CD4-positive, alpha-beta T cell treated with Interleukin-15 for 1 hour (primary cell): Measurements from ENCODE around the gene KCNC4.

ENCODE experiments used
- DNase-seq: peaks from one replicate; pipeline ENCODE4 v3.0.0-alpha.2; 2020

The KCNC4 gene

DNA sequence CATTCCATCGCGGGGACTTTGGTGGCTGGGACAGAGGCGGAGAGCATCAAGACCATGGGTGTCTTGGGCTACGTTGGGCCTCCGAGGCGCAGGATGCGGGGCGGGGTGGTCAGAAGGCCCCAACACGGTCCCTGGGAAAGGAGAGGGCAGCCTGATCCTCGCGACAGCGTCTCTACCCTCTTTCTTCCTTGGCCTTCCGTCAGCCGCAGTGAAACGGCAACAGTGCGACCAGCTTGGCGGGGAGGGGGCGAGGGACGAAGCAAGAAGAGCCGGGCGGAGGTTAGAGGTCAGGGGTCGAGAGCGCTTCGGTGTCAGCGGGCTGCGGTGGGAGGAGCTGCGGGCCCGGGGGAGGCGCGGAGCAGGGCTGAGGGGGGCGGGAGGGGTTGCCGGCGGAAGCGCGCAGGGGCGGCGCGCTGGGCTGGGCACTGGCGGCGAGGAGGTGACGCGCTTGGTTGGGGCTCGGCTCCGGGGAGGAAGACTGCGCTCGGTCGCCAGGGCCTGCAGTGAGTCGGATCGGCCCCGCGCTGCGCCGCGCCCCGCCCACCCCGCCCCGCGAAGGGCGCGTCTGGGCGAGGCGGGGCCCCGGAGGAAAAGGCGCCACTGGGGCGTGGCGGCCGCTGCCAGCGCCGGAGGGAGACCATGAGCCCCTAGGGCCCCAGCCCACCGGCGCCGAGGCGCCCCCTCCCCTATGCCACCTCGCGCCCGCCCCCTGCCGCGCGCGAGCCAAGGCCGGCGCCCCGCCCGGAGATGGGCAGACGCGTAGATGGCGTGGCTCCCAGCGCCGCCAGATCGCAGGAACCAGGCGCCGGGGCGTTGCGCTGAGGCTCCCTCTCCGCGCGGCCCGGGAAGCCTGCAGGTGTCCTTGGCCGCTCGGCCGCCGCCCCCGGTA is at the start of gene KCNC4:
TSS of gene KCNC4 (plus strand) at position 600 of the 889 bp plus-strand sequence. CDS start 1,186 bp downstream, outside the sequence.
- DNase-seq: peak; percentile 96

- DNase-seq: no peak
Measured at GRCh38 chr1:110160538-110161100, 49.5 kb upstream of the KCNC4 start.

DNA sequence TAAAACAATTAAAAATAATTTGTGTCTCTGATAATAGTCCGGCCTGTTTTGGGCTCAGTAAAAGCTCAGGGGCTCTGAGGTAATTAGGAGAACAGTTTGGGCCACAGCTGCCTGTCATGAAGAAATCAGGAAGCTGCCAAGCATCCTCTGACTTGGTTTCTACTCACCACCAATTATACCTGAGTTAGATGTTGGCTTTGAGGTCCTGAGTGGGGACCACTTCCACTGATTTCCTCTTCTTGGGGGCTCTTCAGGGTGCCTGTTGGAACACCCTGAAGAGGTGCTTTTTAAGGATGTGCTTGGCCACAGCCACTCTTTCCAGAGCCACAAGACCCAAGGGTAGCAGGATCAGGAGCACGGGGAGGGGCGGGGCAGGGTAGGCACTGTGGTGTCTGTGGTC is 48.9 kb upstream of the KCNC4 start:
- no peak for DNase-seq

DNA sequence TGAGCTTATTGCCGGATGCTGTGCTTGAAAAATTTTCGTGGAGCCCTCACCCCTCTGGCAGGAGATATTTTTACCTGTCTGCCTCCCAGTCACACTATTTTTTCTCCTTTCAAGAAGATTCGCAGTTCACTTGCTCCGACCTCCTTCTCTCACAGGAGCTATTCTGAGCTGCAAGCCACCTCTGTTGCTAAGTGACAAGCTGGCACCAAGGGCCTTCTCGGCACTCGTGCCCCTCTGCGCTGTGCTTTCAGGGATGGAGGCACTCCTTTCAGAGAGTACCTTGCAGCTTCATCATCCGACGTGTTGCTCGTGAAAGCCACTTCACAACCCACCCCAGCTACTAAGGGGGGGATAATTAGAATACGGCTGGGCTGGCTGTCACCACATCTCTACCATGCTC is 48.3 kb upstream of the KCNC4 start:
- no peak for DNase-seq

GRCh38 chr1:110163591-110163990 is 46.5 kb upstream of the KCNC4 start:
- DNase-seq: no peak

DNA sequence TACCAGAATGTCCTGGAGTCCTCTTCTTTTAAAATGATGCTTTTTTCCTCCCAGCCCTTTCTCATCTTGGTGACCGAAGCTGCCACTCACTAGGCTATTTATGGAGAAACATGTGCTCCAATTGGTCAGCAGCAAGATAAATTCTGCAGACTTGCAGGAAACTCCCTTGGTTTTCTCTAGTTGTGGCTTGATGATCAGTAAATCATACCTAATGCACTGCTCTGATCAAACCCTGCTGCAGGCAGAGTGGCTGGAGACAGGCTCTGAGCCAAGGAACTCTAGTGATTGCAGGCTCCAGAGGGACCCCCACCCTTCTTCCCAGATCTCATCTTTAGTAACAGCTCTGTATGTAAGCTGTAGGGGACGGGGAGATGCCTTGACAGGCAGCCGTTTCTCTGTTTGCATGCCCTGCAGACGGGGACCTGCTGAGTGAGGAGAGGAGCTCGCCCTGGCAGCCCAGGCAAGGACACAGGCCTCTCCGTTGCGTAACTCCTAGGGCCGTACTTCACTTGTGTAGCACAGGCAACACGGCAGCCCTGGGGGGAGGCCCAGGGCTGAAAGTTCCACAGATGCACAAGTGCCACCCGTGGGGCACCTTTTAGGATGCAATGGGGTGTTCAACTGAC is 45.3 kb upstream of the KCNC4 start:
- no peak for DNase-seq

DNA sequence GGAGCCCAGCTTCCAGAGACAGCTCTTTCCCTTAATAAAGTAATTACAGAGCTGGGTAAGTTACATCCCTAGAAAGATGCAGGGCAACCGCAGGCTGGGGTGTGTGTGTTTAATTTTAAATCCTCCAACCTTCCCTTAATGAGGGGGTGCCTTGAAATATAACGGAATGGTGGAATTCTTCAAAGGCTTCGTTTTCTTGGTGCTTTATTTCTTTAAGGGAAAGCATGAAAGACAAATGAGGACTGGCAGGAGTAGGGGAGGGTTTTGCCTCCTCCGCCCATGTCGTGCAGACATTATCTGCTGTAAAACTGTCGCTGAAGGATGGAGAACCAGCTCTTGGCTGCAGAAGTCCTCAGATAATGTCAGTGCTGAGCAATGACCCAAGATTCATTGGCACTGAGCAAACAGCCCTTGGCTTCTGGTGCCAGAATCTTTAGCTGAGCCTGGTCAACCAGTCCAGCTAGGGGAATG is 44.3 kb upstream of the KCNC4 start:
- DNase-seq: no peak

- DNase-seq: no peak
Measured at GRCh38 chr1:110166861-110167260, 43.3 kb upstream of the KCNC4 start.

DNA sequence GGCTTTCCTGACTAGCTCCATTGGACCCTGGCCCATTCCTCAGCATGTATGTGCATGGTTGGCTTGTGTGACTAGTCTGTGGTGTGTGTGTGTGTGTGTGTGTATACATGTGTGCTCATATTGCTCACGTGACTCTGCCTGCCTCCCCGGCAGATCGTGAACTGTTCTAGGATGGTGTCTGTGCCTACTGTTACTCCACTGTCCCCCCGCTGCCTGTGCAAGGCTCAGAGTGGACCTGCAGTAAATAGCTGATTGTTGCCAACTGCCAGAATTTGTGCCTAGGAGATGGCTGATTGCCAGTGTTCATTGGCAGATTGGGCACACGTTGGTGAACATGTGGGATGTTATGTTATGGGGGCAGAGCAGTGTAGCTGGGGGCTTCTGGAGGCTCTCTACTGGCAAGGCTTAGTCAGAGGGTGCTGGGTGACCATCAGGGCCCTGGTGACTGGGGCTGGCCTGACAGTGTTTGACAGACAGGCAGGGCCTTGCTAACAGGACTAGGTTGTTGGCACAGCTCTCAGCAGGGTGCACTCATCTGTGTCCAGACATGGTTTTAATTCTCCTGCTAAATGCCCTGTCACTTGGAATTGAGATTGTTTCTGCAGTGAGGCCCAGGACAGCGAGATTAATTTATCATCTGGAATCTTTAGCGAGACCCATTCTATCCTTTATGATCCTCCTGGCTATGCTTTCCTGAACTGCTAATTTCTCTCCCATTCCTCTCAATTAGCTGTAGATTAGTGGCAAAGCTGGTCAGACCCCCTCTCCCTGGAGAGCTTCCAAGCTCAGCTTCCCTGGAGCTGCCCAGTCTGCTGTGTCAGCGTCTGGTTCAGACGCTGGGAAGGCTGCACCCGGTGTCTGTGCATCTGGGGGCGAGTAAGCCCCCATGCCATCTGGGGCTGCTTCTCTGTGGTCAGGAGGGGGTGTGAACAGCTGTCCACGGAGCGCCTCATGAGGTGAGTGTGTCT is 39.1 kb upstream of the KCNC4 start:
- DNase-seq: no peak

- no peak for DNase-seq
Measured at GRCh38 chr1:110172001-110172400, 38.1 kb upstream of the KCNC4 start.

- no peak for DNase-seq
Measured at GRCh38 chr1:110173466-110174105, 36.5 kb upstream of the KCNC4 start.

DNA sequence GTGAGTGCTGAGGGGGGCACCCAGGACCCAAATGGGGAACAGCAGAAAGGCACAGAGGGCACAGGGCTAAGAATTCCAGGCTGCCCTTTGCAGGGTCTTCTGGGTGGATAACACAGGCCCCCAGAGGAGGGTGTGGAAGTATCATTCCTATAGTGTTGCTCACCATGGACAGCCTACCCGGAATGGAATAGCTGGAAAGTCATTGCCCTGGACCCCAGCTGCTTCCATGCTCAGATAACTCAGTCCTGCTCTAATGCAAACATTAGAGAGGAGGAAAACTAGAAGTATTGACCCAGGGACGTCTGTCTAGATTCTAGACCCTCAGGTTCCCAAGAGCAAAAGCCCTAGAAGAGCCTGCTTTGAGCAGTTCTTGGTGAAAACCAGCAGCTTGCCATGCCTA is 35.2 kb upstream of the KCNC4 start:
- no peak for DNase-seq

GRCh38 chr1:110176299-110176956 is 33.7 kb upstream of the KCNC4 start:
- no peak for DNase-seq

DNA sequence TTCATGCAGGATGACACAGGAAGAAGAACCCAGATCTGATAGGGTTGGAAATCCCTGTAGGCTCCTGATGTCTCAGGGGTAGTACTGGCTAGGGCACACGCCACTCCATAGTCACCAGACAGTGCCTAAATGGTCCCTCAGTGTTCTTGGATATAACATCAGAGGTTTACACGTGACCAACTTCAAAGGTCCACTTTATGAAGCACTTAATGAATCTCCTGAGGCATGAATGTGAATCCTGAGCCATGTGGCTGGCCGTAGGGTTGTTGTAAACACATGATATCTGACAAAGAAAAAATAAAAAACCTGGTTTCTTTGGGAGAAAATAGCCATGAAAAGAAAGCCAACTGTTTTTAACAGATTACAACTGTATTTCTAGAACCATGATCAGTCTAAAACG is 32.3 kb upstream of the KCNC4 start:
- DNase-seq: no peak

- DNase-seq: no peak
Measured at GRCh38 chr1:110183642-110184167, 26.4 kb upstream of the KCNC4 start.

DNA sequence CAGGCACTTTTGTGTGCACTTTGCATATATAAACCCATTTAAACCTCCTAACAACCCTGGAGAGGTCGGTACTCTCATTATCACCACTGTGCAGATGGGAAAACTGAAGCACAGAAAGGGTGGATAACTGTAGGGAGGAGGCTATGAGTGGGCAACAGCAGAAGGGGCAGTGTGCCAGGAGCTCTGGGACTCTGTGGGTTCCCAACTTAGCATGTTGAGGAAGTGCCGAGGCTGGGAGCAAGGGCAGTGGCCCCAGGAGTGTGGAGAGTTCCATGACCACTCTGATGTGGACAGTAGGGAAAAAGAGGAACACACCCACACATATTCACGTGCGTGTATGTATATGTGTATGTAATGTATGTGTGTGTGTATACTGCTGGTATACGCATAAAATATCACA is 25.7 kb upstream of the KCNC4 start:
- DNase-seq: no peak

DNA sequence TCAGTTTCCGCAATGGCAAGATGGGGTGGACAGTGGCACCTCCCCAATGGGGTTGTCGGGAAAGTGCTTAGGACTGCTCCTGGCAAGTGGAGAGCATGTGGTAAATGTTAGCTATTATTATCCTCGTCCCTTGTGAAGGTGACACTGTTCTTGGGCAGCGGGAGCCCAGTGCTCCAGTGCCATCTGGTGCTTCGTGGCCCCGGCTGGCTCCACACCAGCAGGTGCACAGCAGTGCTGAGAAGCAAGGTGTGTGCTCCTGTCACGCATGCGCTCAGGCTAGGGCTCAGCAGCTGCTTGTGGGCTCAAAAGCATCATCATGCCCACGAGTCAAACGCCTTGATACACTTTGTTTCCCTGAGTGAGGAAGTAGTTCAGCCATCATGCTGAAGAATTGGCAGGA is 24.9 kb upstream of the KCNC4 start:
- no peak for DNase-seq

DNA sequence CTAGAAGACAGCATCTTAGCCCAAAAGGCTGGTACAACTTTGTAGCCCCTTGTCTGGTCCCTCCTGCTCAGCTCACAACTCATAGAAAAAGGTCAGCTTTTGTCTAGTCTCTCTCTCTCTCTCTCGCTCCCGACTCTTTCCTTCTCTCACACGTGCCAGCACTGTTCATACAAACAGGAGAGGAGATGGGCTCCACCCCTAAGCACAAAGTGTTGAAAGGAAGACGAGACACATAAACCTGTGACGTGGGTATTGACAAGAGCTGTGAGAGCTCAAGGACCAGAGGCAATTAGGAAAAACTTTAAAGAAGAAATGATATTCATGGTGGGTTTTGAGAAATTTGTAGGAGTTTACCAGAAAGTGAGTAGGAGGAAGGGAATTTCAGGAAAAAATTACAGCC is 23.6 kb upstream of the KCNC4 start:
- DNase-seq: no peak

DNA sequence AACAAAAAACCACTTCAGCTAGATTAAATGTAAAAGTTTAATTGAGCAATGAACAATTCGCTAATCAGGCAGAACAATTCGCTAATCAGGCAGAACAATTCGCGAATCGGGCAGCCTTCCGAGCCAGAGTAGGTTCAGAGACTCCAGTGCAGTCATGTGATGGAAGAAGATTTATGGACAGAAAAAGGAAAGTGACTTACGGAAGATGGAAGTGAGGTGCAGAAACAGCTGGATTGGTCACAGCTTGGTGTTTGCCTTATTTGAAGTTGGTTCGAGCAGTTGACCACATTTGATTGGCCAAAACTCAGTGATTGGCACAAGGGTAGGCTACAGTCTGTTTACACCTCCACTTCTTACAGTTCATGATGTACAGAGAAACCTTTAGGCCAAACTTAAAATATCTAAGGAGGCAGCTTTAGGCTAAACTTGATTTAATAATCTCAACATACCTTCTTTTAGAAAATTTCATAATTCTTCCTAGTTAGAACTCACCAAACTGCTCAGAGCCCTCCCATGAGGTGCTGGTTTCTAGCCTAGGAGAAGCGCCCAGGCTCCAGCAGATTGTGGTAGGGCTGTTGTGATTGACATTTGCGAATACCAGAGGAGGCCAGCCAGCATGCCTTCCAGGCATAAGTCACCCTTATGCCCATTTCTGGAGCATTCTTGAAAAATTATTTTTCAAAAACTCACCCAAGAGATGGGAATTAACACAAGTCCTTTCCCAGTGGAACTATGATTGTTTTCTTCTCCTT is 22.8 kb upstream of the KCNC4 start:
- DNase-seq: no peak

- no peak for DNase-seq
Measured at GRCh38 chr1:110188035-110188618, 22.0 kb upstream of the KCNC4 start.
